OCI-M2 (cell line): Measurements from ENCODE around the gene DUSP15.

ENCODE experiments used
- DNase-seq: peaks from one replicate; lab custom pipeline; 2025; ENCODE audit not compliant: unreplicated experiment; lab: John Stamatoyannopoulos, UW

DUSP15 gene

DNA sequence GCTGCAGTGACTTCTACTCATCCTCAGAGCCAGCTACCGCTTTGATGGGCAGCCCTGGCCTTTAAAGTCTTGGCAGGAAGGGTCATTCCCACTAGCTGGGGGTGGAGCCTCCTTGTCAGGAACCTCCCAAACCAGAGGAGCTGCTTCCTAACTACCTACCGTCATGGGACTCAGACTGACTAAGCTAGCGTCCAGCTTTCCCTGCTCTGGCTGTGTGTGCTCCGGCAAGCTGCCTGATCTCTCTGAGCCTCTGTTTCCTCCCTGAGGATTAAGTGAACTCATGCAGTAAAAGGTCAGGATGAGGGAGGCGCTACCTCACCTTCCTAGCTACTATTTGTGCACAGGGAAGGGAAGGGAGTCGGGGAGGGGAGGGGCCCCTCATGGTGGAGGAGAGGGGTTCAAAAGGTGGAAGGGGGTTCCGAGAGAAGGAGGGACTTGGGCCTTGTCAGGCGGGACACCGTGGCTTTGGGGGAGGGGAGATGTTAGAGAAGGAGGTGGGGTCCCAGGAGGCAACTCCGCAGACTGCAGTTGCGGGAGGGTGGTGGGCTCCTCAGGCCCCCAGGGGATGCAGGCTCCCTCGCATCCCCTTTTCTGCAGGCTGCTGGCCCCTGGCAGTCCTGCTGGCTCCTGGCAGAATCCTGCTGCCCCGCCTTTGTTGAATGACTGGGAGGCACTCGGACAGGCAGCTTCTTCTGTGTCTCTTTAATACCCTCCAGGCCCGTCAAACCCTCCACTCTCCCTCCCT is 9.8 kb downstream of the DUSP15 start:
- DNase-seq, result no peak

DNA sequence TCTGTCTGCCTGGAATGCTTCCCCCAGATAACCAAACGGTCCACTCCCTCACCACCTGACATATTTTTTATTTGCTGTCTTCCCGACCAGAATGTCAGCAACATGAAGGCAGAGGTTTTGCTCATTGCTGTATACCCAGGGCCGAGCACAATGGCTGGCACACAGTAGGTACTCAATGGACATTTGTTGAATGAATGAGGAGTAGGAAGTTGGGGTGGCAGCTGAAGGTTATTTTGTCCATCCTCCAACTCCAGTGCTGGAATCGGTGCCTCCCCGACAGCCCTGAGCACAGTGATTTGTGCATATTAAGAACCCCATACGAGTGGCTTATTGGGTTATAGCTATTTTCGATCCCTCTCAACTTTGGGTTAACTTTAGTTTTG is 10.3 kb downstream of the DUSP15 start:
- no peak for DNase-seq

DNA sequence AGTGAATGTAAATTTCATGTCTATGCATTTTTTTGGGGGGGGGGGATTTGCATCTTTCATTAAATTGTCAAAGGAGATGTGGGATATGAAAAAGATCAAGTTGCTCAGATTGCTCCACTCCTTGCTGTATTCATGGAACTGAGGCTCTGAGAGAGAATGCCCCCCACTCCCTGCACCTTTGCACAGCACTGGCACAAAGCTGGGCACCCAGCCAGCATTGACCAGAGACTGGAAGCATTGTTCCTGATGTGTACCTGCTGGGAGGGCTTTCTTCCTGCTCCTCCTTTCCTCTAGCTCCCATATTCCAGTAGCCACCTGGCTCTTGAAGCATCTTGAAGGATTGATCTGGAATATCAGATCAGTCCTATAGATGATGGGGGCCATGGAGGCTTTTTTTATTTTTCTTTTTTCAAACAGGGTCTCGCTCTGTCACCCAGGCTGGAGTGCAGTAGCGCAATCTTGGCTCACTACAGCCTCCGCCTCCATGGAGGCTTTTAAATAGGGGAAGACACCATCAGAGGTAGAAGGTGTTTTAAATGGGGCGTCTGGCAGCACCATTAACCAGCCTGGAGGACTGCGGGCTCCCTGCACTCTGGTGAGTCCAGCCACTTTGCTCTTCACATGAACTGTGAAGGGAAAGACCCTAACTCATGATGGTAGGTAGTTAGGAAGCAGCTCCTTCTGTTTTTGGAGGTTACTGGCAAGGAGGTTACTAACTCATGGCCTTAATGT is 10.9 kb downstream of the DUSP15 start:
- DNase-seq, result no peak

DNA sequence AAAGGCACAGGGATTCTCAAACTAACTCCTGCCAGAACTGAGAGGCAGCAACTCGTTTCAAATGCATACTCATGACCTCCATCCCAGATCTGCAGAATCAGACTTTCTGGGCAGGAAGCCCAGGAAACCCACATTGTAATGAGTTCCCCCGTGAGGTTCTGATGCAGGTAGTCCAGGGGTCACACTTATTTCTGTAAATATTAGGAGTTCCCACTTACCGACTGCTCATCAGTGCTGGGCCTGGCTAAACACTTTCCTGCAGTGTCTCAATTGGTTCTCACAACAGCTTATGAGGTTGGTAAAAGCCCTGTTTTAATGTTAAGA is 11.6 kb downstream of the DUSP15 start:
- DNase-seq, result no peak

DNA sequence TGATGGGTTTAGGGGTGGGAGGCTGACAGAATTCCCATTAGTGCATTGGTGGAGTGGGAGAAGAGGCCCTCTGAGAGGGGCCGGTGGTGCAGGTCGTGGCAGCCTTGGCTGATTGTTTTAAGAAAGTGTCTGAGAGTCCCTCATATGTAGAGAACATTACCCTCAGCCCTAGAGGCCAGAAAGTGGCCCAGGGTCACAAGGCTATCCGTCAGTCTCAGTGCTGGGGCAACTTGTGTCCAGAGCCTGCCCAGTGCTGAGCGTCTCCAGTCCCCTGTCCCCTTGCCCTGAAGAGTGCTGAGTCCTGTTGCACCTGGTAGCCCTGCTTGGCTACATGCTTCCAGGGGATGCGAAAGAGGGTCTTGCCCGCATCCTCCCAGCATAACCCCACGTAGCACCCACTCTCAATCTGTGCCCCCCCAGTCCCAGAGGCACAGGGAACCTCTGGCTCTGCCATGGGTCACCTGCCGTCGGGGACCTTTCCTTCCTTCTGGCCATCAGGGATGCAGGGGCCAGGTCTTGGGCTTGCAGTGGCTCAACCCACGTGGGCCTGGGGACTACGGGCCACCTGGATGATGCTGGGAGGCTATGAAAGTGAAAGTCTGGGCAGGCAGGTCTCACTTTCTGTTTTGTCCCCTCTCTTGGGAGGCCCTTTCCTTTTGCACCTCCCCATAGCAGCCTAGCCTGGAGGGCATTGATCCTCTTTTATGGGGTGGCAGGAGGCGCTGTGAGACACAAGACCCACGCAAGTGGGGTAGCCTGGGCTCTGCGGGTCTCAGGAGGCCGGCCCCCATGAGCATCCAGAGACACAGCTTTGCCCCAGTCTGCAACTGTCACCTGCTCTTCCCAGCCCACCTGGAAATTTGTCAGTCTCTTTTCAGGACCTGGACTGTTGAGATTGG is 12.2 kb downstream of the DUSP15 start:
- no peak for DNase-seq

DNA sequence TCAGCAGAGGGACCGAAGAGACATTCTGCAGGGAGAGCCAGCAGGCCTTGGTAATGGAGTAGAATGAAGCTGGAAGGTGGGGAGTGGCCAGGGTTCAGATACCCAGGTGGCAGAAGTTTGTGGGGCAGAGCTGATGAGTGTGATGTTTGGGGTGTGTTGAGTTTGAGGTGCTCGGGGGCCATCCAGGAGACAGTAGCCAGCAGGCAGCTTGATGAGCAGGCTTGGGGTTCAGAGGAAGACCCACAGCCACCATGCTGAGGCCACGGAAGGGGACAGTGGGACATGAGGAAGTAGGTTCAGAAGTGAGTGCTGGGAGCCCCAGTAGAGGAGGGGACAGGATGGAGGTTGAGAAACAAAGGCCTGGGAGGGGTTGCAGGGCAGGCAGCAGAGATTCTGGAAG is 13.8 kb downstream of the DUSP15 start:
- DNase-seq, result no peak

DNA sequence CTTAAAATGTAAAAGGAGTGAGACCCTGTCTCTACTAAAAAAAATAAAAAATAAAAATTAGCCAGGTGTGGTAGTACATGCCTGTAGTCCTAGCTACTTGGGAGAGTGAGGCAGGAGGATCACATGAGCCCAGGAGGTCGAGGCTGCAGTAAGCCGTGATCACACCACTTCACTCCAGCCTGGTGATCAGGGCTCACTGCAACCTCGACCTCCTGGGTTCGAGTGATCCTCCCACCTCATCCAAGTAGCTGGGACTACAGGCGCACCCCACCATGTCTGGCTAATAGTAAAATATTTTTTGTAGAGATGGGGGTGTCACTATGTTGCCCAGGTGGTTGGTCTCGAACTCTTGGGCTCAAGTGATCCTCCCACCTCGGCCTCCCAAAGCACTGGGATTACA is 16.8 kb downstream of the DUSP15 start:
- no peak for DNase-seq

DNA sequence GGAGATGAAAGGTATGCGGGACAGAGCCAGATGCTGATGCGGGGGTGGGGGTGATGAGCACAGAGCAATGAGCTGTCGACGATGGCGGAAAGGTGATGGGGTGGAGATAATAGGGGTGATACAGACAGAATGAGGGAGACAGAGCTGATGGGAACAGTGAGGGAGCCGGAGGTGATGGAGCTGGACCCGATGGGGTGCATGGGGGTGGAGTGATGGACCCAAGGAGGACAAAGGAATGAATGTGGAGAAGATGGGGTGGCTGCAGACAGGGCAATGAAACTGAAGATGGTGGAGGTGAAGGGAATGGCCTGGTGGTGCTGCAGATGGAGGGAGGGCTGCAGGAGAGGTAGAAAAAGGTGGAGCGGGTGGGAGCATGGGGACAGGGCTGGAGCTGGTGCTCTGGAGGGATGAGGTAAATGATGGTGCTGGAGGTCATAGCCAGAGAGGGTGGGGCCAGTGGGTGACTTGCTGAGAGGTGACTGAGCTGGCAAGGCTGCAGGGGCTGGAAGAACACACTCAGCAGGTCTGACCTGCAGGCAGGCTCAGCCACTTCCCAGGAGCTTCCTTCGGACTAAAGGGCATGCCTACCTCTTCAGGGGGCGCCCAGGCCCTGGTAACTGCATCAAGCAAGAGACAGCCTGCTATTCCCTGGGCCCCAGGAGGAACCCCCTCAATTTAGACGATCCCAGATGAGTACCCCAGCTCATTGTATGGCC is 18.9 kb downstream of the DUSP15 start:
- DNase-seq, result no peak

DNA sequence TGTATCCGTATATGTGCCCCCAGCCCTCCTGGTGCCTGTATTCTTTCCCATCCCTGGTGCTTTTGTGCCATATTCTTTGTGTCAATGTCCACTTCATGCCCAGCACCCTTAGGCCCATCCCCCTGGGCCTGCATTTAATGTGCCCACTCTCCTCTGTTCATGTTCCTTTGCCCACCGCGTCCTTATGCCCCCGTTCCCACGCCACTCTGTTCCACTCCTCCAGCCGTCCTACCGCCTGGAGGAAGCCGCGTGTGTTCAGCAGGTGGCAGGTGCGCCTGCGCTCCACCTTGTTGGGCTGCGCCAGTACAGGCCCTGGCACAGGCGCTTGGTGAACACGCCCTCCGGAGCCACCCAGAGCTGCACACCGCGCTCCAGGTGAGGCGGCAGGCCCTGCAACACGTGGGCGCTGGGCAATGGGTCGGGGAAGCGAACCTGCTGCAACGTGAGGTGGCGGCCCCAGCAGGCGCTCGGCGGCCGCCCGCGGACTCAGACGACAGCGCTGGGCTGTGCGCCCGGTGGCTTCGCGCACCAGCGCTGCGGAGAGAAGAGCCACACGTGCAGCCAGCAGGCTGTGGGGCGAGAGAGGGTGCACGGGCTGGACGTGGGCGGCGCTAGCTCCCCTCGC is 20.9 kb downstream of the DUSP15 start:
- no peak for DNase-seq

DNA sequence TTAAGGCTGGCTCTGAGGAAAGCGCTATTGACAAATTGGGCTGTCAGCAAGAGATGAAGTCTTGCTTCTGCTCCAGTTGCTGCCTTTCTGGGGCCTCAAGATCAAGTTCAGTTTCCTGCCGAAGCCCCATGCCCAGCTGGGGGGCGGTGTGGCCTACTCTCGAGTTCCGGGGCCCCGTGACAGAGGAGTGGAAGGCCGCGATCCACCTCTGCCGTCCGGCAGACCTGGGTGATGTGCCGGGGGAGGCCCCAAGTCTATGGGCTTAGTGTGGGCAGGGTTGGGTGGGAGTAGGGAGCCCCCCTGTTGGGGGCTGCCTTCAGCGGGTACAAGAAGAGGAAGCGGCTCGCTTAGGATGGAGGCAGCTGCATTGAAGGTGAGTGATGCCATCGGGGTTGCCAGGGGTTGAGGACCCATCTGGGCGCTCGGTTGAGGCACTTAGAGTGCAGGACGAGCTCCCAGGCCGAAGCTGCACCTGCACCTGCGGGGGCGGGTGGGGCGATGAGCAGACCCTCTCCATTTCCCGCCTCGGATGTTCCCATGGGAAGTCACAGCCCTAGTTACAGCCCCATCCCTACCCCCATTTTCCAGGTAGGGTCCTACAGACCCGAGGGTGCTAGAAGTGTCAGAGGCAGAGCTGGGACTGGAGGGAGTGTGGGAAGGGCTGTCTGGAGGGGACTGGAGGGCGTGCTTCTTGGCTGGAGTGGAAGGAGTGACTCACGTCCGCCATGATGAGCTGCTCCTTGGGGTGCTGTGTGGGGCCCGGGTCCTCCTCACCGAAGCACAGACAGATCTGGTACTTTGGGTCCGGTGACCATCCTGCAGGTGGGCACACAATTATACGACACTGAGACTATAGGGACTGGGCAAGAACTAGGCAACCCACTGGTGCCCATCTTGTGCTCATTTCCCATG is 22.0 kb downstream of the DUSP15 start:
- DNase-seq, result no peak

DNA sequence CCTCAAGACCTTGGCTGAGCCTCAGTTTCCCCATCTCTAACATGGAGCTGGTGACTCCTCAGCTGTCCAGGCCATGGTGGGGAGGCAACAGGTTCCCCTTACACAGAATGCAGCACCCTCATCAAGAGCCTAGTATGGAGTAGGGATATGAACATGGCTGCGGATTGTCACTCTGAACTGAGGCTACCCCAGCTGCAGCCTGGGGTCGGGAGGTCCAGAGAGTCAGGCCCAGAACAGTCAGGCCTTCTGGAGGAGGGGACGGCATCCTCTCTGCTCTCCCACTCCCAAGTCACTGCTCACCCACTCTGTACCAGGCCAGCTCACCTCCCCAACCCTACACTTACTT is 23.6 kb downstream of the DUSP15 start:
- DNase-seq, result no peak

DNA sequence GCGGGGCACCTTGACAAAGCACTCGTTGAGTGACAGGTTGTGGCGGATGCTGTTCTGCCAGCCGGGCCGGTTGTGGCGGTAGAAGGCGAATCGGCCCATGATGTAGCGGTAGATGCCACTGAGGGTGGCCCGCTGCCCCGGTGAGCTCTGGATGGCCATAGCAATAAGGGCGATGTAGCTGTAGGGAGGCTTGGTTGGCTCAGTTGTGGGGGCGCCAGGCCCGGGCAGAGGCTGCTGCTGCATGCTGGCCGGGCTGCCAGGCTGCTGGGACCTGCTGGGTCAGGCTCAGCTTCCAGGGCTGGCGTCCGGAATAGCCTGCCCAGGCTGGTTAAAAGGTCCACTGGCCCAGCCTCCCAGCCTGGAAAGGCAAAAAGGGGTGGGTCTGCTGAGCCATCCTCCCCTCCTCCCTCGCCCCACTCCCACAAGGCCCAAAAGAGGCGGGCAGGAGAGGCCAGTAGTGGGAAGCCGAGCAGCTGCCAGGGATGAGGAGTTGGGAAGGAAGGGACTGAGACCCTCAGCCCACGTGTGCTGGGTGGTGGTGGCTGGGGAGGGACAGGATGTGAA is 24.9 kb downstream of the DUSP15 start, which contains the start of gene FOXS1:
Gene FOXS1 (minus strand): TSS at position 305 of the 564 bp plus-strand sequence. CDS start 62 bp downstream, at position 243.
- no peak for DNase-seq

DNA sequence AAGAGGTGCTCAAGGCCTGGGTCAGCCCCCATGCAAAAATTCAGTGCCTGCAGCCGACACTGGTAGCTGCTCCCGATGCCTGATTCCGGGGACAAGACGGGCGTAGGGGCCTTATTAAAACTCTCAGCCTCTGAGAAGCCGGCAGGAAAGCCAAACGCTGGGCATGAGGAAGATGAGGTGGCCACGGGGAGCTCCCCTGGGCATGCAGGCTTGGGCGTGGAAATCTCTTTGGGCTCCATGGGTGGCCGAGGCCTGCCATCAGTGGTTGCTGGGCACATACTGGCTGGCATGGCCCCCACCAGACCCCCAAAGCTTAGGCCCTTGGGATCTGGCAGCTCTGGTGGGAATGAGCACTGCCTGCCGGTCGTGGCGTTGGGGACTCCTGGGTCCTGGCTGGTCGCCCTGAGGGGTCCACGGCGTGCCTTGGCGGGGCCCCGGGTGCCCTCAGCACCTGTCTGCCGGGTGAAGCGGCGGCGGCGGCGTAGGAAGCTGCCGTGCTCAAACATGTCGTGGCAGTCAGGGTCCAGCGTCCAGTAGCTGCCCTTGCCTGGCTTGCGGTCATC is 25.5 kb downstream of the DUSP15 start:
- DNase-seq, result no peak

DNA sequence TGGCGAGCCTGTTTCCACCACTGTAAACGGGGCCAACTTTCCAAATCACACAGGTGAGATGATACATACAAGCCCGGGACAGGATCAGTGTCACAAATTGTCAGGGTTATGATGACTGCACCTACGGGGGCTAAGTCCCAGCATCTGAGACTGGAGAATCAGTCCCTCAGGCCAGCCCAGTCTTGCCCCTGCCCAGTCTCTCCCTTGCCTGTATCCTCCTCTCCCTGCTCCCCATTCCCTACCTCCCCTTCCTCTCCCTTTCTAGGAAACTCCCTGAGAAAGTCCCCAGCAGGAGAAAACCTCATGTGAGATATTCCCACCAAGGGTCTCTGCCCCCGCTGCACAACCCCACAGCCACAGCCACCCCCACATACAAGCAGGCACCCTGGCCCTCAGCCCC is 26.4 kb downstream of the DUSP15 start:
- DNase-seq, result no peak

DNA sequence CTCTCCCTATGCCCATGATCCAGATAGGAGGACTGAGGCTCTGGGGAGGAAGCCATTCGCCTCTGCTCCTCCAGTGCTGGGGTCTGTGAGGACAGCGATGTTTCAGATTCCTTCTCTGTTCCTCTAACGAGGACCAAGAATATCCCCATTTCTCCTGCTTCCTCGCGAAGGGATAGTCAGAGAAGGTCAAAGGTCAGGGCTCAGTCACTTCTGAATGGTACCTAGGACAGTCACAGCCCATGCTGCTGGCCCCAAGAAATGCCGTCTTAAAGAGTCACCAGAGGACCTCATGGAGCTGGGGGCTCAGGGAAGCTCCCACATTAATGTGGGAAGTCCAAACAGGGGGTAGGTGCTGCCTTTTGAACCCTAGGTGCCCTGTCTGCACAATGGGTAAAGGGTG is 27.0 kb downstream of the DUSP15 start:
- DNase-seq, result no peak

DNA sequence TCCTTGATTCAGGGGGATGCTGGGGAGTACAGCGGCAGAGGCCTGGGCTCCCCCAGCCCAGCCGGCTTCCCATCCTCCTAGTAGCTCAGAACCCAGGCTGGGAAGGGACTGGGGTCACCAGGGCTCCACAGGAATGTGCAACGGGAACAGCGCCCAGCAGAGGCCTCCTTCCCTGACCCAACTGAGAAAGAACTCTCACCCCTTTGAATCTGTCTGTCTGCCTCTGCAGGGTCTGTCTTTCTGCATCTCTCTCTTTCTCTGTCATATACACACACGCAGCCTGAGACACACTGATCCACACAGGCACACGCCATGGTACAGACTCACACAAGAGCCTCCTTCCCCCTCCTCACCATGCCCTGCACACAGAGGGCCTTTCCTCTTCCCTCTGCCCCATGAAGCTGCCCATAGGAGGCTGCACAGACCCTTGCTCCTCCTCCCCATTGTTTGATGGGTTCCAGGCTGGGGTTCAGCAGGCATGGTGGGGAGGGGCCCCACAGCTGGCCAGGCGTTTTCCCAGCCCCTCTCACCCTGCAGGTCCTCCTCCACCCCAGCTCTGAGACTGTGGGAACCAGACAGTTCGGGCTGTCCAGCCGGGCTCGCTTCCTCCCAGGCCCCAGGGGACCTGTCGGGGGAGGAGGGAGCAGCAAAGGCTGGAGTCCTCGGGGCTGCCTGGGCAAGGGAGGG is 27.7 kb downstream of the DUSP15 start:
- DNase-seq, result no peak

DNA sequence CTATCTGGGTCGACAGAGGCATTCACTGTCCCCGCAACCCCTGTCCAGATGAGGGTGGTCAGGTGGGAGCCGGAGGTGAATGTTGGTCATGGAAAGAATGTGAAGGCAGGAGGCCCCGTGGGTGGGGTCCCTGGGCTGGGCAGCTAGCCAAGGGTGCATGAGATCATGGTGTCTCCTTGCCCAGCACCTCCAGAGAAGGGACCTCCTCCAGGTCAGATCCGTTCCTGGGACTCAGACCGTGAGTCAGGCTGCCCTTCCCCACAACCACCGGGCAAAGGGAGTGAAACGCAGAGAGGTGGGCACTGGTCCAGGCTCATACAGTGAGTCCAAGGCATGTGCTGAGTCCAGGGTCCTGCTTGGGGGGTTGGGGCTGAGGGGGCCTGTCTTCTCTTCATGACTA is 28.4 kb downstream of the DUSP15 start:
- no peak for DNase-seq
